Vagina (tissue), 2 donors: ENCODE results near the gene DGKI. TPM values are rescaled to one million over a fixed set of nuclear protein-coding genes. Genes with fewer than 3 reads are reported as not detected.
"Not testable (repeated sequence)": the region's sequence is repeated elsewhere in the genome, so short reads cannot be mapped to it uniquely, and the experiment has no call there.

Source experiments
- DNase-seq, 2 donors: peaks; one replicate each; pipeline ENCODE4 v3.0.0-alpha.2; 2017; ENCODE audit errors: extremely low spot score in 2 of 2
- H3K27ac ChIP-seq: fragments of 200-600 bp; sonication (generic); one replicate; pipeline ENCODE4 v1.5.1; 2019
- H3K27me3 ChIP-seq: fragments of 200-600 bp; sonication (generic); one replicate; pipeline ENCODE4 v1.5.1; 2019
- H3K36me3 ChIP-seq, 2 donors: fragments of 200-600 bp; sonication (generic); one replicate each; pipeline ENCODE4 v1.5.1; 2017 to 2019
- H3K4me1 ChIP-seq: fragments of 200-600 bp; sonication (generic); one replicate; pipeline ENCODE4 v1.5.1; 2019
- H3K4me3 ChIP-seq, 2 donors: fragments of 200-600 bp; sonication (generic); 1 replicate in 1 of 2; 2 replicates in 1 of 2; pipeline ENCODE4 v1.5.1; 2016 to 2019
- H3K9me3 ChIP-seq: fragments of 200-600 bp; sonication (generic); one replicate; pipeline ENCODE4 v1.5.1; 2019
- CTCF ChIP-seq, 3 experiments: fragments of 450-650 bp in 2 of 3; fragments of 200-600 bp in 1 of 3; sonication (generic) in 1 of 3; IDR thresholded peaks; one replicate each; pipeline ENCODE4 v1.5.1; 2017 to 2019; ENCODE audit warnings: antibody characterized with exemption in 3 of 3, mild to moderate bottlenecking in 2 of 3, moderate library complexity in 2 of 3
- POLR2A ChIP-seq, 2 donors: fragments of 450-650 bp; IDR thresholded peaks; one replicate each; pipeline ENCODE4 v1.6.1; 2017; ENCODE audit warnings: antibody characterized with exemption in 2 of 2, mild to moderate bottlenecking in 2 of 2, moderate library complexity in 2 of 2
- POLR2AphosphoS5 ChIP-seq, 2 donors: sonication (generic); formaldehyde crosslinking; IDR thresholded peaks; one replicate each; pipeline ENCODE4 v1.9.0; 2017; ENCODE audit warnings: antibody characterized with exemption in 2 of 2, mild to moderate bottlenecking in 2 of 2, low read depth in 1 of 2; ENCODE audit not compliant: insufficient read depth in 1 of 2
- intact Hi-C: fragments of 100-400 bp; cut with DNase I; formaldehyde crosslinking; loops from one replicate; pipeline ENCODE4 v1.15.1; 2023
- total RNA-seq: library from RNA; depleted of rRNA; stranded (reverse); fragments of >200 nt; gene quantifications from one replicate; pipeline ENCODE4 v1.2.3, GENCODE V29; 2016

Gene DGKI
- total RNA-seq, 1 donor from 2014 or later, result 1.2 TPM

- intact Hi-C loops, result no loop called here
- no peak overlapping the region for H3K4me3 ChIP-seq
- H3K4me1 ChIP-seq, result no peaks in the 10 kb centered on the region
- no peaks in the 10 kb centered on the region for H3K9me3 ChIP-seq
- no peaks in the 10 kb centered on the region for H3K36me3 ChIP-seq
- no peaks in the 10 kb centered on the region for H3K27me3 ChIP-seq
- DNase-seq, result no peak
- H3K27ac ChIP-seq, result no peak overlapping the region
- TF ChIP-seq POLR2AphosphoS5 (IDR thresholded peaks at IDR 0.05; ENCODE audit: insufficient read depth in 1 of 2, low read depth in 1 of 2) (no peak), POLR2A (IDR thresholded peaks at IDR 0.05) (no peak)
Measured at GRCh38 chr7:137462074-137462715, 384.6 kb downstream of the DGKI start.

DNA sequence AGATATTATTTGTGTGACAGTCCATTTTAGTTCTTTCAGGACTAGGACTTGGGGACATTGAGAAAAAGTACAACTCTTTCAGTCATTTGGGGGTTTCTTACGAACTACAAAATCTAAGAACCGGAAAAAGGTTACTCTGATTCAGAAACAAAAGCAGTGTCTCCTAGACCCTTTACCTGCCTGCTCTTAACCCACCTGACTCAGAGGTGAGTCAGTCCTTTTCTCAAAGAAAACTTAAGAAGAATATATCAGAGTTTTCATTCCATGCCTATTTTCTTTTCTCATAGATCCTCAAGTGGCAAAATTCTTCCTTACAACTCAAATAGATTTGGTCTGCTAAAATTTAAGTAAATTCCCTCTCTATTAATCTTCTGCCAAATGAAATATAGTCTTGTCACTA lies 388.4 kb downstream of the DGKI start:
- Histone ChIP-seq H3K9me3 (no peaks in the 10 kb centered on the region), H3K27ac (no peak overlapping the region), H3K36me3 (no peaks in the 10 kb centered on the region), H3K4me3 (no peak overlapping the region), H3K4me1 (no peaks in the 10 kb centered on the region), H3K27me3 (no peaks in the 10 kb centered on the region)
- no peak for TF ChIP-seq CTCF (IDR thresholded peaks at IDR 0.05)
- no peak for TF ChIP-seq POLR2AphosphoS5 (IDR thresholded peaks at IDR 0.05; ENCODE audit: insufficient read depth in 1 of 2, low read depth in 1 of 2)
- no peak for TF ChIP-seq POLR2A (IDR thresholded peaks at IDR 0.05)
- intact Hi-C loops, result no loop called here
- DNase-seq, result no peak

DNA sequence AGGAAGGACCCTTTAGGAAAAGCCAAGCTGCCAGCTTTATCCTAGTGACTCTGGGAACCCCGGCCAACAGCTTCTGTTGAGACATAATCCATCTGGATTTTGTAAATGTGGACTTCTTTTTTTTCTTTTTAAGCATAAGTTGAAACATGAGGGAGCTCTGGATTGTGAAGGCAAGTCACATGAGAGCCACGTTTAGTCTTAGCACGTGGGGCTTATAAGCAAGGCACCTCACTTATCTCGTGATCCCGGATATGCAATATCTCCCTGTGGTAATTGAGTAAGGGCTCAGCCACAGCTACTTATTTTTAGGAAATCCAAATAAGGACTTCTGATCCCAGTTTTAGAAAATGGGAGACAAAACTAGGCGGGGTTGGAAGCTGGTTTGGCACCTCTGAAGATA lies 392.0 kb downstream of the DGKI start:
- H3K4me1 ChIP-seq, result no peaks in the 10 kb centered on the region
- peak in 1 of 2 donors; percentile 94 for DNase-seq

GRCh38 chr7:137454246-137454724 lies 392.5 kb downstream of the DGKI start:
- Histone ChIP-seq H3K36me3 (no peaks in the 10 kb centered on the region), H3K27ac (peak overlapping the region; percentile 64), H3K4me1 (no peaks in the 10 kb centered on the region), H3K4me3 (no peak overlapping the region), H3K27me3 (no peaks in the 10 kb centered on the region), H3K9me3 (no peaks in the 10 kb centered on the region)
- no peak for DNase-seq
- intact Hi-C loops, result no loop called here
- TF ChIP-seq CTCF (IDR thresholded peaks at IDR 0.05), result peak; percentile 14 to 53 (median 50)
- TF ChIP-seq POLR2AphosphoS5 (IDR thresholded peaks at IDR 0.05; ENCODE audit: insufficient read depth in 1 of 2, low read depth in 1 of 2), result peak in 1 of 2 donors; percentile 5
- no peak for TF ChIP-seq POLR2A (IDR thresholded peaks at IDR 0.05)

More for the DNA sequence above, 392.0 kb downstream of the DGKI start:
- H3K27ac ChIP-seq, result peak overlapping the region; percentile 64
- H3K9me3 ChIP-seq, result no peaks in the 10 kb centered on the region
- H3K27me3 ChIP-seq, result no peaks in the 10 kb centered on the region
- H3K4me3 ChIP-seq, result no peak overlapping the region
- intact Hi-C loops, result no loop called here
- H3K36me3 ChIP-seq, result no peaks in the 10 kb centered on the region
- TF ChIP-seq POLR2A (IDR thresholded peaks at IDR 0.05) (no peak), CTCF (IDR thresholded peaks at IDR 0.05) (no peak), POLR2AphosphoS5 (IDR thresholded peaks at IDR 0.05; ENCODE audit: insufficient read depth in 1 of 2, low read depth in 1 of 2) (no peak)

DNA sequence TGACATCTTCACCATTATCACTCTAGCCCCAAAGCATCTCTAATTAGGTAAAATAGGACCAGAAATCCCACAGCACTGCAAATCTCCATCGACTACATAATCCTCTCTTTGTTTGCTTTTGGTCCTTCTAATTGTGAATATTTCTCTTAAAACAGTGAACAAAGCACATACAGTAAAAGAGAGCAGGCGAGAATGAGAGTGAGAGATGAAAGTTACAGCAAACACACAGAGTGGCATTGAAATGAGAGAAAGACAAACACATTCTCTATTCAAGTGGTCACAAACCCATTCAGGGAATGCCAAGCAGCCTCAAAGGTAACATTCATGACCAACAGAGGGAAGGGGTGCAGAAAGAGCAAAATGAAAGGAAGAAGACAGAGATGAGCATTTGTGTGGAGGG lies 393.4 kb downstream of the DGKI start:
- intact Hi-C loops, result no loop called here
- DNase-seq, result no peak

GRCh38 chr7:137449016-137449415 lies 397.8 kb downstream of the DGKI start:
- H3K4me3 ChIP-seq, result no peak overlapping the region
- no peaks in the 10 kb centered on the region for H3K27me3 ChIP-seq
- H3K27ac ChIP-seq, result no peak overlapping the region
- no peak for DNase-seq
- no peaks in the 10 kb centered on the region for H3K36me3 ChIP-seq
- TF ChIP-seq POLR2A (IDR thresholded peaks at IDR 0.05) (no peak), POLR2AphosphoS5 (IDR thresholded peaks at IDR 0.05; ENCODE audit: insufficient read depth in 1 of 2, low read depth in 1 of 2) (no peak), CTCF (IDR thresholded peaks at IDR 0.05) (no peak)
- H3K9me3 ChIP-seq, result no peaks in the 10 kb centered on the region
- H3K4me1 ChIP-seq, result no peaks in the 10 kb centered on the region
- intact Hi-C loops, result no loop called here

More for the DNA sequence above, 393.4 kb downstream of the DGKI start:
- no peak overlapping the region for H3K4me3 ChIP-seq
- H3K36me3 ChIP-seq, result no peaks in the 10 kb centered on the region
- no peaks in the 10 kb centered on the region for H3K4me1 ChIP-seq
- no peaks in the 10 kb centered on the region for H3K9me3 ChIP-seq
- H3K27me3 ChIP-seq, result no peaks in the 10 kb centered on the region
- H3K27ac ChIP-seq, result no peak overlapping the region
- no peak for TF ChIP-seq POLR2AphosphoS5 (IDR thresholded peaks at IDR 0.05; ENCODE audit: insufficient read depth in 1 of 2, low read depth in 1 of 2)
- no peak for TF ChIP-seq POLR2A (IDR thresholded peaks at IDR 0.05)

- H3K27ac ChIP-seq, DNase-seq, H3K4me1 ChIP-seq, H3K9me3 ChIP-seq, intact Hi-C loops, H3K27me3 ChIP-seq, H3K4me3 ChIP-seq, H3K36me3 ChIP-seq: not testable (repeated sequence)
Measured at GRCh38 chr7:137448572-137448971, 398.2 kb downstream of the DGKI start.
